Upper lobe of left lung (tissue), 4 donors: ENCODE measurements around the gene CD79A.

Source experiments
- POLR2A ChIP-seq, 4 donors: fragments of 450-650 bp; IDR thresholded peaks; one replicate each; pipeline ENCODE4 v1.5.1; 2016 to 2017; ENCODE audit warnings: antibody characterized with exemption in 4 of 4, mild to moderate bottlenecking in 2 of 4
- TF ChIP-seq, protein P1 (sequence below), 6 experiments: fragments of 450-650 bp in 4 of 6; fragments of 200-600 bp in 2 of 6; sonication (generic) in 2 of 6; IDR thresholded peaks; one replicate each; pipeline ENCODE4 v1.5.1; 2016 to 2019; ENCODE audit warnings: antibody characterized with exemption in 6 of 6

DNA sequence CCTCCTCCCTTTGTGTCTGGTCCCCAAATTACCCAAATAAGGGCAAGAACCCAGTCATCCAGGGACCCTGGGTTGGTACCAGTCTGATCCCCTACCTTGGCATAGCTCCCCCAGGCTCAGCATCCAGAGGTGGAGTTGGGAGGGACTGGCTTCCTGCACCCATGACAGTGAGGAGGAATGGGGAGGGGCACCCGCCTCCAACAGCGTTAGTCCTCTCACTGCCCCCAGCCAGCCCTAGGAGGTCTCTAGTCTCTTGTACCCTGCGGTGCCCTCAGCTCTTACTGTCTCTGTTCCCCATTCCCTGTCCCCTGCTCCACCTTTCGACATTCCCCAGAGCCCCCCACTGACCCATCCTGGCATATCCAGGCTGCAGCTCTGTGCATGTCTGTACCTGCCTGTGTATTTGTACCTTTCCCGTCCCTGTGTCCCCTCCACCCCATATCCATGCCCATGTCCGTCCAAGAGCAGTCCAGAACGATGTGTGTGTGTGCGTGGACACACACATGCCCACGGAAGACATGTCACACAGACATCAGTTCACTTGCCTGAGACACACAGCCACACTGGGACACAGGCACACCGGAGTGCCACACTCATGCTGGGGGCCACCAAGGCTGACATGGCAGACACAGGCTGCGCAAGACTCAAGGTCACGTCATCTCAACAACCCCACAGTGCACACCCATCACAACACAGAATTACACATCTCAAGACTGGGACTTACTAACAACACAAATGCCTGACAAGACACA is 33.3 kb downstream of the CD79A start:
- TF ChIP-seq, protein P1, sequence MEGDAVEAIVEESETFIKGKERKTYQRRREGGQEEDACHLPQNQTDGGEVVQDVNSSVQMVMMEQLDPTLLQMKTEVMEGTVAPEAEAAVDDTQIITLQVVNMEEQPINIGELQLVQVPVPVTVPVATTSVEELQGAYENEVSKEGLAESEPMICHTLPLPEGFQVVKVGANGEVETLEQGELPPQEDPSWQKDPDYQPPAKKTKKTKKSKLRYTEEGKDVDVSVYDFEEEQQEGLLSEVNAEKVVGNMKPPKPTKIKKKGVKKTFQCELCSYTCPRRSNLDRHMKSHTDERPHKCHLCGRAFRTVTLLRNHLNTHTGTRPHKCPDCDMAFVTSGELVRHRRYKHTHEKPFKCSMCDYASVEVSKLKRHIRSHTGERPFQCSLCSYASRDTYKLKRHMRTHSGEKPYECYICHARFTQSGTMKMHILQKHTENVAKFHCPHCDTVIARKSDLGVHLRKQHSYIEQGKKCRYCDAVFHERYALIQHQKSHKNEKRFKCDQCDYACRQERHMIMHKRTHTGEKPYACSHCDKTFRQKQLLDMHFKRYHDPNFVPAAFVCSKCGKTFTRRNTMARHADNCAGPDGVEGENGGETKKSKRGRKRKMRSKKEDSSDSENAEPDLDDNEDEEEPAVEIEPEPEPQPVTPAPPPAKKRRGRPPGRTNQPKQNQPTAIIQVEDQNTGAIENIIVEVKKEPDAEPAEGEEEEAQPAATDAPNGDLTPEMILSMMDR (IDR thresholded peaks at IDR 0.05), result no peak
- TF ChIP-seq POLR2A (IDR thresholded peaks at IDR 0.05), result no peak
